ENCODE results near the gene ARSH. TPM values are rescaled to one million over a fixed set of nuclear protein-coding genes. Genes with fewer than 3 reads are reported as not detected.
"Not testable (repeated sequence)": the region's sequence is repeated elsewhere in the genome, so short reads cannot be mapped to it uniquely, and the experiment has no call there.

The ARSH gene
- total RNA-seq, 1 experiment from 2014 or later: not detected

DNA sequence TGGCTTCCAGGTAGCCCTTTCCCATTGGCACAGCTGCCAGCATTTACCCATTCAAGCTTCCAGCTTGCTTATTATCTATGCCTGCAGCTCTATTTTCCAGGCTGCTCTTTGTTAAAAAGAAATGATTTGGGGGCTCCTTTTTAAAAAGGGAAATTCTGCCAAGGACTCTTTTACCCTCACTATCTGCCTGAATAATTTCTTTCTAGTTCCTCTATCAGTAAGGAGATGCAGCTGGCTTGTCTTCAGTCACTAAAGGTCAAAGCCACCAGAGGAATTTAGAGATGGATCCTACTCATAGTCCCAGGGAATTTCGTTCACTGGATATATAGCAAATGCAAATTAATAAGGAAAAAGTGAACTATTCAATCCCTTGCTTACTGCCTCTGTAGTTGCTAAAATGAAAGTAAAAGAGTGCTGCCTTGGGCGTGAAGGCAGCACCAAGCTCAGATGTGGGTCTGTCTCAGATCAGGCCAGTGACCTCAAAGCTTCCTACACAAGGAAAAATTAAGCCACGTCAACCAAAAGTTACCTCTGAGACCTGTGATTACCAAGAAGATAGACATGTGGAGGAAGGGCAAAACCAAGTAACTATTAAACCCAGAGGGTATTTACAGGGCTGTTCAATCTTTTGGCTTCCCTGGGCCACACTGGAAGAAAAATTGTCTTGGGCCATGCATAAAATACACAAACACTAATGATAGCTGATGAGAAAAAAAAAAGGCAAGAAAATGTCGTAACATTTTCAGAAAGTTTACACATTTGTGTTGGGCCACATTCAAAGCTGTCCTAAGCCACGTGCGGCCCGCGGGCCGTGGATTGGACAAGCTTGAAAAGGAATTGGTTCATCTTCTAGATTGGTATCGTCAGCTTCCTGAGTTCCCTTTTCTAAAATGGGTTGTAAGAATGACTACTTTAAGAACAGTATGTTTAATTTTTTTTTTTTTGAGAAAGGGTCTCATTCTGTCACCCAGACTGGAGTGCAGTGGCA lies 40.2 kb downstream of the ARSH start (continued):
- no peak for TF ChIP-seq RAD21 (IDR thresholded peaks at IDR 0.05; ENCODE audit: low read depth)

DNA sequence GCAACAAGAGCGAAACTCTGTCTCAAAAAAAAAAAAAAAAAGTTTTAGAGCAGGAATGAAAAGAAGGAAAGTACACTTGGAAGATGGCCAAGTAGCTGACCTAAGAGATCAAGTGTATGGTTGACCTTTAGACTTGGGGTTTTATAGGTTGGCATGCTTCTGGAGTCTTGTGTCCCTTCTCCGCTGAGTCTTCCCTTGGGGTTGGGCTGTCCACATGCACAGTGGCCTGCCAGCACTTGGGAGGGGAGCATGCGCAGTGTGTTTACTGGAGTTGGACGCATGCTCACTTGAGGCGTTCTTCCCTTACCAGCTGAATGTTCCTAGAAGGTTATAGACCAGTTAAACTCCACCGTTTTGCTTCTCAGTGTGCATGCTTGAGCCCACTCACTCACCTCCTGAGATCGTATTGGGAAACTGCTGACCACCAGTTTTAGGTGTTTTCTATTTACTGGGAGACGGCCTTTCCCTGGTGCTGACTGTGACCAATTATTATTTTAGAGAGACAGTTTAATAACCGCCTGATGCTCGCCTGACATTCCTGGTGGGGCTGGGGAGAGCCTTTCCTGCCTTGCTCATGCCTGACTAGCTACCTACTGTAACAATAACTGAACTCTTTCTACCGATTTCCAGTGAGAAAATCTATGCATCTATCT lies 44.3 kb downstream of the ARSH start:
- H2AFZ ChIP-seq (ENCODE audit: low read depth, low read length, poor library complexity, severe bottlenecking); BruUV-seq (replicated peaks); H3K4me3 ChIP-seq (replicated peaks in 1 of 2; ENCODE audit: low read depth in 1 of 2, low read length in 2 of 2); ATAC-seq; CTCF ChIA-PET; H3K79me2 ChIP-seq (ENCODE audit: insufficient read depth, low read length); H3K9me2 ChIP-seq (ENCODE audit: insufficient read depth); H3K36me3 ChIP-seq (ENCODE audit: control insufficient read depth in 1 of 2, insufficient read depth in 2 of 2, low read length in 2 of 2); intact Hi-C loops (cut with micrococcal nuclease); H3K4me2 ChIP-seq (ENCODE audit: low read length); H3K9me3 ChIP-seq (ENCODE audit: control insufficient read depth in 1 of 2, insufficient read depth in 1 of 2, low read depth in 1 of 2, low read length in 2 of 2); H3K4me1 ChIP-seq (ENCODE audit: control insufficient read depth in 1 of 2, insufficient read depth in 2 of 2, low read length in 2 of 2); H3K9ac ChIP-seq (ENCODE audit: low read length); H3K27me3 ChIP-seq (ENCODE audit: insufficient read depth, low read length); H4K20me1 ChIP-seq (ENCODE audit: insufficient read depth); POLR2A ChIA-PET; DNase-seq (ENCODE audit: low read depth, low spot score); H3K27ac ChIP-seq (ENCODE audit: low read depth, low read length); RAD21 ChIA-PET (ENCODE audit: low non-redundant PET in 1 of 2, low total read pairs in 2 of 2, uncharacterized antibody in 2 of 2, unreplicated experiment in 2 of 2): not testable (repeated sequence)

DNA sequence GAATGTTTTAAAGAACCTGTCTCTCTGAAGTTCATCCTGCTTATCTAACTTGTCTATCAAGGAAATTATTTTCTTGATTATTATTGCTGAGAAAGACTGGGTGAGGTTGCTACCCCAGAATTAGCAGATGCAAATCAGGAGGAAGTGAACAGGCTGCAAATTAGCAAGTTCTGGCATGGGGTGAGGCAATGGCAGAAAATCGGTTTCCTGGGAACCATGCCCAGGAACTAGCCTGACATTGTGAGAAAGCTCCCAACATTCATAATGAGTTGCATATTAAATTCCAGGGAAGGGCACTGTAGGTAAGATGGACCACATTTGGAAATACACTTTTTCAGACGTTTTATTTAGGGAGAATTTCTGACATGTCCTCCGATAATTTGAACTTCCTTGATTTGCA lies 46.5 kb downstream of the ARSH start:
- intact Hi-C loops (cut with micrococcal nuclease): no loop called here
- H3K79me2 ChIP-seq (ENCODE audit: insufficient read depth, low read length): no peaks in the 10 kb centered on the region
- no peaks in the 10 kb centered on the region for H3K9me2 ChIP-seq (ENCODE audit: insufficient read depth)
- CTCF ChIA-PET: no interaction called here
- no peak overlapping the region for H2AFZ ChIP-seq (ENCODE audit: low read depth, low read length, poor library complexity, severe bottlenecking)
- RAD21 ChIA-PET (ENCODE audit: low non-redundant PET in 1 of 2, low total read pairs in 2 of 2, uncharacterized antibody in 2 of 2, unreplicated experiment in 2 of 2): no interaction called here
- ATAC-seq (no peak), DNase-seq (ENCODE audit: low read depth, low spot score) (no peak)
- H3K9ac ChIP-seq (ENCODE audit: low read length): no peak overlapping the region
- no peak overlapping the region for H3K4me3 ChIP-seq (replicated peaks in 1 of 2; ENCODE audit: low read depth in 1 of 2, low read length in 2 of 2)
- H3K4me2 ChIP-seq (ENCODE audit: low read length): no peak overlapping the region
- BruUV-seq (replicated peaks): no TSS peak
- H3K27ac ChIP-seq (ENCODE audit: low read depth, low read length): no peak overlapping the region
- no peaks in the 10 kb centered on the region for H3K4me1 ChIP-seq (ENCODE audit: control insufficient read depth in 1 of 2, insufficient read depth in 2 of 2, low read length in 2 of 2)
- POLR2A ChIA-PET: no interaction called here
- H4K20me1 ChIP-seq (ENCODE audit: insufficient read depth): no peaks in the 10 kb centered on the region
- H3K27me3 ChIP-seq (ENCODE audit: insufficient read depth, low read length): no peaks in the 10 kb centered on the region
- H3K36me3 ChIP-seq (ENCODE audit: control insufficient read depth in 1 of 2, insufficient read depth in 2 of 2, low read length in 2 of 2): no peaks in the 10 kb centered on the region
- no peaks in the 10 kb centered on the region for H3K9me3 ChIP-seq (ENCODE audit: control insufficient read depth in 1 of 2, insufficient read depth in 1 of 2, low read depth in 1 of 2, low read length in 2 of 2)
- TF ChIP-seq POLR2AphosphoS5 (IDR thresholded peaks at IDR 0.05; ENCODE audit: low read depth, low read length) (no peak), CBX3 (IDR thresholded peaks at IDR 0.05; ENCODE audit: low read depth) (no peak), TCF7L2 (IDR thresholded peaks at IDR 0.05; ENCODE audit: borderline replicate concordance, extremely low read depth, insufficient read depth, insufficient read length) (no peak), ZNF274 (IDR thresholded peaks at IDR 0.05; ENCODE audit: low read depth, low read length) (no peak), EZH2 (IDR thresholded peaks at IDR 0.05) (no peak), FOSL1 (IDR thresholded peaks at IDR 0.05; ENCODE audit: low read depth) (no peak), RAD21 (IDR thresholded peaks at IDR 0.05; ENCODE audit: low read depth) (no peak), YY1 (IDR thresholded peaks at IDR 0.05; ENCODE audit: extremely low read depth, insufficient replicate concordance, low read depth, low read length) (no peak), POLR2A (IDR thresholded peaks at IDR 0.05; ENCODE audit: borderline replicate concordance, extremely low read depth, insufficient read depth, insufficient read length) (no peak)
